Measurements from ENCODE around the gene HNRNPF. TPM values are rescaled to one million over a fixed set of nuclear protein-coding genes. Genes with fewer than 3 reads are reported as not detected.
"Not testable (repeated sequence)": the region's sequence is repeated elsewhere in the genome, so short reads cannot be mapped to it uniquely, and the experiment has no call there.

HNRNPF gene
- total RNA-seq, 1 donor from 2014 or later, result 160 TPM

GRCh38 chr10:43396928-43397624, 11.9 kb downstream of the HNRNPF start:
- peak; percentile 86 to 89 for DNase-seq (ENCODE audit: low read depth in 2 of 2)

GRCh38 chr10:43396061-43396927, 12.7 kb downstream of the HNRNPF start:
- DNase-seq (ENCODE audit: low read depth in 2 of 2), result peak; percentile 76 to 84

- peak; percentile 42 to 49 for DNase-seq (ENCODE audit: low read depth in 2 of 2)
Observed at GRCh38 chr10:43395571-43396060, 13.4 kb downstream of the HNRNPF start.

GRCh38 chr10:43394868-43395267, 14.1 kb downstream of the HNRNPF start:
- DNase-seq (ENCODE audit: low read depth in 2 of 2), result no peak

- no peak for DNase-seq (ENCODE audit: low read depth in 2 of 2)
Observed at GRCh38 chr10:43393606-43394360, 15.2 kb downstream of the HNRNPF start.

DNA sequence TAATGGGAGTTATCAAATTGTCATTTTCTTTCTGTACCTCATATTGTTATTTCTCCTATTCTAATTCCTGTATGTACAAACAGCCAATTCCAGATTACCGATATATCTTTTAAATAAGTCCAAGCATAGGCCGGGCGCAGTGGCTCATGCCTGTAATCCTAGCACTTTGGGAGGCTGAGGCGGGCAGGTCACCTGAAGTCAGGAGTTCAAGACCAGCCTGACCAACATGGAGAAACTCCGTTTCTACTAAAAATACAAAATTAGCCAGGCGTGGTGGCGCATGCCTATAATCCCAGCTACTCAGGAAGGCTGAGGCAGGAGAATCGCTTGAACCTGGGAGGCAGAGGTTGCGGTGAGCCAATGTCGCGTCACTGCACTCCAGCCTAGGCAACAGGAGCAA, 15.8 kb downstream of the HNRNPF start:
- not testable (repeated sequence) for DNase-seq (ENCODE audit: low read depth in 2 of 2)

- DNase-seq (ENCODE audit: low read depth in 2 of 2), result no peak
Observed at GRCh38 chr10:43392748-43393147, 16.2 kb downstream of the HNRNPF start.

GRCh38 chr10:43391496-43391895, 17.5 kb downstream of the HNRNPF start:
- no peak for DNase-seq (ENCODE audit: low read depth in 2 of 2)

GRCh38 chr10:43390759-43391158, 18.2 kb downstream of the HNRNPF start:
- peak; percentile 59 to 61 for DNase-seq (ENCODE audit: low read depth in 2 of 2)

GRCh38 chr10:43390333-43390732, 18.7 kb downstream of the HNRNPF start:
- DNase-seq (ENCODE audit: low read depth in 2 of 2), result no peak

DNA sequence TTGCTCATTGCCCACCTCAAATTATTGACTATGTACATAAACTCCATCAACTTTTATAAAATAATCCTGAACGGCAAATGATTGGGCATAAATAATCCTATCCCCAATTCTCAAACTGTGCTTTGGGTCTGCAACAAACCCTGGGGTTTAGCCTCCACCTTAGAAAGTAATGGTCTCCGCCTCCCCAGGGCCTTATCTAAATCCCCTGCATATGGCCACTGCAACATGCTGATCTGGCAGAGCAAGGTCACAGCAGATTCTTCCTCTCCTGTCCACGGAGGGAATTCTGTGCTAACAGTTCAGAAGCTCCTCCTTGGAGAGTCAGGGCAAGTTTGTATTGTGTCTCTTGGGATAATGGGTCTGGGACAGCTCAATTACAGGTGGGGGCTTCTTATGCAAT, 19.1 kb downstream of the HNRNPF start:
- DNase-seq (ENCODE audit: low read depth in 2 of 2), result no peak

DNA sequence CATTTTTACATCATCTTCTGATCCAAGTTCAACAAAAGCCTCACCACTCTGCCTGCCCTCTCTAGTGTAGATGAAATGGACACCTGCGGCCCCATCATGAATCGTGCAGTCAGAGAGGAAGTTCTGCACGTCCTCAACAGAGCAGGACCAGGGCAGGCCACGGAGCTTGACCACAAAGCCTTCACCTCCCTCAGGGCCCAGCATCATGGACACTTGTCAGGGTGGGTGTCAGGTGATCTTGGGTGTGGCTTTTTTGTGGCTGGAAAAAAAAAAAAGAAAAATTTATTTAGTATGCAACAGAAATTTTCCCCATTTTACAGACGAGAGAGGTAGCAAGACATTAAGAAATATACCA, 21.3 kb downstream of the HNRNPF start:
- DNase-seq (ENCODE audit: low read depth in 2 of 2), result no peak

- no peak for DNase-seq (ENCODE audit: low read depth in 2 of 2)
Observed at GRCh38 chr10:43386981-43387677, 21.9 kb downstream of the HNRNPF start.

GRCh38 chr10:43386549-43386948, 22.4 kb downstream of the HNRNPF start:
- no peak for DNase-seq (ENCODE audit: low read depth in 2 of 2)

- no peak for DNase-seq (ENCODE audit: low read depth in 2 of 2)
Observed at GRCh38 chr10:43385412-43386004, 23.5 kb downstream of the HNRNPF start.

DNA sequence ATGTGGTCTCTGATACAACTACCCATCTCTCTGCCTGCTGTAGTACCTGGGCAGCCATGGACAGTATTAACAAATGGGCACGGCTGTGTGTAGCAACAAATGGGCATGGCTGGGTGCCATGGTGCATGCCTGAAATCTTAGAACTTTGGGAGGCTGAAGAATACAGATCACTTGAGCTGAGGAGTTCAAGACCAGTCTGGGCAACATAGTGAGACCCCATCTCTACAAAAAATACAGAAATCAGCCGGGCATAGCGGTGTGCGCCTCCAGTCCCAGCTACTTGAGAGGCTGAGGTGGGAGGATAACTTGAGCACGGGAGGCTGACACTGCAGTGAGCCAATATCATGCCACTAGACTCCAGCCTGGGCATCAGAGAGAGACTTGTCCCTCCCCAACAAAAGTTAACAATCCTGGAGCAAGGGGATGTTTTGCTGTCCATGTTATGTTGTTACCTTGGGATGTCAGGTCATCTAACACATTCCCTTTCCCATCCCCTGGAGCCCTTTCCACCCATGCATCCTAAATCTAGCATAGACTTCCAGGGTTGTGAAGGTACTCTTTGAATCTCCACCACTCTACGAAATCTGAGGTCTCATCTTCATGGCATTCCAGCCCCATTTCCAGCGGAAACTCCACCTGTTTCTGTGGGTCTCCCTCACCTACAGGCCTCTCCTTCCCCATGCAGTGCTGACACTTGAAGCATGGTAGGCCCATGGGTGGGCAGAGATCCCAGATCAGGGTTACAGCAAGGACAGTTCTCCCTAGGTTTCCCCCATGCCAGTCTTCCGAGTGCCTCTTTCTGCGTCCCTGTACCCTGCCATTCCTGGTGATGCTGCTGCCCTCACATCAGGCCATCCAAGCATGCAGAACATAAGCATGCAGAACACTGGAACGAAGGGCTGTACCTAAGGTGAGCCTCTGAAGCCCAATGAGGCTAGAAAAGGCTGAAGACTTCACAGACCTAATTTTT, 24.4 kb downstream of the HNRNPF start:
- no peak for DNase-seq (ENCODE audit: low read depth in 2 of 2)

DNA sequence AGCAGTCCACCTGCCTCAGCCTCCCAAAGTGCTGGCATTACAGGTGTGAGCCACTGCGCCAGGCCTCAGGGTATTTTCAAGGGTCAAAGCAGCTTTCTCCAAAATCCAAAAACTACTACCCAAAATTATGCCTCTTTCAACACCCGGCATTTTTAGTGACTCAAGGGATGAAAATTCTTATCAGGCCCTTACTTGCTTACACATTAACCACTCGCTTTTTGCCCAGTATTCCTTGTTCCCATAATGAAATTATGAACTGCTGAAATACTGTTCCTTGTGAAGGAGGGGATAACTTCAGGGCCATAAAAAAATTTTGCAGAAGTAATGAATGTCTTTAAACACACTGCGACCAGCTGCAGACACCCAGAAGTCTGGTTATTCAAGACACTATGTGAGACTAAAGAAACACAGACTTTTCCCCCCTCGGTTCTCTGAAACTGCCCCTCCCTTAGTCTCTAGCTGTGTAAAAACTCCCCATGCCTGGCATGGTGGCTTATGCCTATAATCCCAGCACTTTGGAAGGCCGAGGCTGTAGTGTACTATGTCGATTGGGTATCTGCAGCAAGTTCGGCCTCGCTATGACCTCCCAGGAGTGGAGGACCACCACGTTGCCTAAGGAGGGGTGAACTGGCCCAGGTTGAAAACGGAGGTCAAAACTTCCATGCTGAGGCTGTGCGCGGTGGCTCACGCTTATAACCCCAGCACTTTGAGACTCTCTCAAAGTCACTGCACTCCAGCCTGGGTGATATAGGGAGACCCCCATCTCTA, 25.6 kb downstream of the HNRNPF start:
- DNase-seq (ENCODE audit: low read depth in 2 of 2), result no peak

DNA sequence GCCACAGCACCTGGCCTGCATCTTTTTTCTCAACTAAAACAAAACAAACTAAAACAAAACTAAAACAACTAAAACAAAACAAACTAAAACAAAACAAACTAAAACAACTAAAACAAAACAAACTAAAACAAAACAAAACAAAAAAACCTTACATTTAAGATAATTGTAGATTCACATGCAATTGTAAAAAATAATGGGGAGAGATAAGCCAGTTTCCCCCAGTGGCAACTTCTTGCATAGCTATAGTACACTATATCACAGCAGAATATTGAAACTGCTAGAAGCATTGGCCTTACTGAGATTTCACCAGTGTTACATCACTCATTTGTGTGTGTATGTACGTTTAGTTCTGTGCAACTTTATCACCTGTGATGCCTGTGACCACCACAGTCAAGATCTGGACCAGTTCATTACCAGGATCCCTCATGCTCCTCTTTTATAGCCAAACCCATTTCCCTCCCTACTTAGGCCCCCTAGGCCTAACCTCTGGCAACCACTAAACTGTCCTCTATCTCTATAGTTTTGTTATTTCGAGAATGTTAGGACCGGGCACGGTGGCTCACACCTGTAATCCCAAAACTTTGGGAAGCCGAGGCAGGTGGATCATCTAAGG, 28.3 kb downstream of the HNRNPF start:
- no peak for DNase-seq (ENCODE audit: low read depth in 2 of 2)
